Glomerular visceral epithelial cell (primary cell): Measurements from ENCODE around the gene NTNG1.

ENCODE experiments used
- DNase-seq: peaks from one replicate; pipeline ENCODE4 v3.0.0-alpha.2; 2016; ENCODE audit errors: extremely low spot score

The NTNG1 gene

DNA sequence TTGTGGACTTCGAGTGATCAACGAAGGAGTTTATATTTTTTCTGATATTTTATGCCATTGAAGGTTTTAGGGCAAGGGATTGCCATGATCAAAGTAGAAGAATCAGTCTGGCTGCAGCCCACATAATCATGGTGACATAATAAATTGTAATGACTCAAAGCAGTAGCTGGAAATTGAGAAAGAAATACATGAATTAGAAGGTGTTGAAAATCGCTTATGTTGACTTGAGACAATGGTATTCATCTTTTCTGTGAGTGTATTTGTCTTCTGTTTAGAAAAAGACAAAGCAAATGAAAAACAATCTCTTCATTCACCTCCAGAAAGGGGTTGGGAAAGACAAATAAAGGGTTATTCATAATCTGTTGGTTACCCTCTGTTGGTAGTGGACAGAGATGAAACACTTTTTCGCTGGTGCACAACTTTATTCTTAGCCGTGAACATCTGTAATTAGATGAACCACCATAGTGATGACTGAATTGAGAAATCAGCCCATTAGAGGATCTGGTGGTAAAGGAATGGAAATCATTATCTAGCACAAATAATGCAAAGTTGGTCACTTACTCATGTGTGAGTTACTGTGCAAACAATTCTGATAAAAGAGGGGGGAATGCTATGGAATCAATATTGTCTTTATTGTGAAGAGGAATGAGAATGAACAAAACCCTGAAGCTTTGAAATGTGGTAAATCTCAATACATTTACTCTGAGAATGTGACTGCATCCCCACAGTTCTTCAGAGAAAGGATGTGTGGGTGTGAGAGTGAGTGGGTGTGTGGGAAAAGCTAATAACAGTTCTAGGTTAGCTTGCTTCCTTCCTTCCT lies 121.8 kb downstream of the NTNG1 start:
- DNase-seq = peak; percentile 20

DNA sequence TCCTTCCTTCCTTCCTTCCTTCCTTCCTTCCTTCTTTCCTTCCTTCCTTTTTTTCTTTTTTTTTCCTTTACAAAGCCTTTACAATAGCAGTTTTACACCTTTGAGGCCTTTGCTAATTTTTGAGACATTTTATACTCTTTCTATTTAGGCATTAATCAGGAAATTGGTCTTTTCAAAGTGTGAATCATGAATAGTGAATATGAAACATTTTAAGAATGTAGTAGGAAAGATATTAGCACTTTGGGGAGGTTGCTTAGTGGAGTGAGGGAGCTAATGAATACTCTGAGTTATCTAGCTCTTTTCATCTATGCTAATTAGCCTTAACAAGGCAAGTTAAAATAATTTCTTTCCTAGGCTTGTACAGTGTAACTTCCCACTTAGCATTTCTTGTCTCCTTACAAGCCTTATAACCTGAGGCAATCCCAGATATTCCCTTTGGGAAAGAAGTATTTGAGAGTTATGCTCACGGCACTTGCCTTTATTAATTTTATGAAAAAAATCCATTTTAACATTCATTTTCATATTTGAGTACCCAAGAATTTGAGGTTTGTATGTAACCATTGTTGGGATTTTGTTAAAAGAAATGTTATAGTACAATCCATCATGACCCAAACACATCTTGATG lies 122.6 kb downstream of the NTNG1 start:
- no peak for DNase-seq

DNA sequence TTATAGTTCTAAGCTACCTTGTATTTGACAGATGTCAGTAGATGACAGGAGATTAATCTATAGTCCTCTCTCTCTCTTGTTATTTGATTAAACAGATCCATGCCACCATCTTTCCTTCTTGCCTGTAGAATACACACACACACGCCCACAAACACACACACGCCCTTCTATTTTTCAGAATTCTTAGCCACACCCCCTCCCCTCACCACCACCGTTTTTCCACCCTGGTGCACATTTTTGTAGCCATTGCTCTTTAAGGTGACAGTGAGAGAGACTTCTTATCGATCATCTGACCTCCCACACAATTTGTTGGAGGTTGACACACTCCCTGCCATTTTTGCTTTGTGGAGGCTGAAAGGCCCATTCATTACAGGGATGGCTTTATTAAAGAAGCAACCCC lies 123.2 kb downstream of the NTNG1 start:
- DNase-seq = no peak

DNA sequence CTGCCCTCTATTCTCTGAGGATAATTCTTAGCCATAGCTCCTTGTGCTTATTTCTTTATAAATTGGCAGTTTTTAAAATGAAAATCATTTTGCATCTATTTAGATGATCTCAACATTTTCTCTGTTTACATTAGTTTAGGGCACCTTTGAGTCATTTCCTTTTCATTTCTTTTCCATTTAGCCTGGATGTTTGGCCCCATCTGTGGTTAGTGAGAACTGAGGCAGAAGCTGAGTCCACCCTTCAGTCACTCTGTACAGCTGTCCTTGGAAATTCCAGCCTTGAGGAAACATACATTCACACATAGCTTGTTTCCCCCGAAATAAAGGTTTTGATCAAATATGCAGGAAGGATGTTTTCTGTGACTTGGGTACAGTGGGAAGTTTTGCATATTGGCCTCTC lies 123.7 kb downstream of the NTNG1 start:
- DNase-seq = peak; percentile 45

DNA sequence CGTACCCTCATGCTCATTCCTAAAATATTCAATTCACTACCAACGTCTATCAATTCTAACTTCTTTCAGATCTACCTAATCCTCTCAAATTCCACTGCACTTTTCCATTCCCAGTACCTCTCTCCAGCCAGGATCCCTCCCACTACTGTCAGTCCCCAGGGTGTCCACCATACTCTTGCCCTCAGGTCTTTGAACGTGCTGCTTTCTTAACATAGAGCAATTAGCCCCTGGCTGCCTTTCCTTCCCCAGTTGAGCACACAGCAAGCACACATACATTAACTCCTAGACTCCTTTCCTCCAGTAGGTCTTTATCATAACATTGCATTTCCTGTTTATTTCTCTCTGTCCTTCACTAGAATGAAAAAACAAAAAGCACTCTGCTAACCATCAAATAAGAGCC lies 126.7 kb downstream of the NTNG1 start:
- DNase-seq = no peak

DNA sequence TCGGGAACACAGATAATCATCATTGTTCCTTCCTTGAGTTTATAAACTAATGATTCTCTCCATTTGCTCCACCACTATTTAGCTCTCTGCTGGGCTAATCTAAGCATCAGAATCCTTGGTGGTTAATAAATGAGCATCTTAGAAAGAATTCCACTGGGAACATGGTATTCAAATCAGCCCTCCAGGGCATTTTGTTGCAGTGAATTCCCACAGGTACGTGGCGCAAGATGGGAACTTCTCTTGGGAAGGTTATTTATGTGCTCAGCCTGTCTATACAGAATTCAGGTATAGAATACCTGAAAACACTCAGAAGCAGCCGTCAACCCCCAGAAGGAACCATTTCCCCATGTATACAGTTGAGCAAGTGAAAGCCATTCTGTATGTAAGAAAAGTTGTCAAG lies 131.5 kb downstream of the NTNG1 start:
- DNase-seq = no peak

DNA sequence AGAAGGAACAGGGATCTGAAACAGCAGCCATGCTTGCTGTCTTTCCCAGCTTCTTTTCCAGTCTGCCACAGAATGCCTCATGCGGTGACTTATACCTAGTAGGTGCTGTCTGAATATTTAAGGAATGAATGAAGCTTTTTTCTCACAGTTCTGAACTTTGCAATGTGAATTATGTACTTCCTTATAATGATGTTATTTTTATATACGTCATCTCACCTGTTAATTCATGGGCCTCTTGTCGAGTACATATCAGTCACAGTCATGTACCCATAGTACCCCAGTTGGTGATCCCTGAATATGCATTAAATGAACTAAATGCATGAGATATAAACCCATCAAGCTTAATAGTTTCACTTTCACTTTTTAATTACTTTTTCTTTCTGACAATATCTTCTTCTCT lies 132.7 kb downstream of the NTNG1 start:
- no peak for DNase-seq

DNA sequence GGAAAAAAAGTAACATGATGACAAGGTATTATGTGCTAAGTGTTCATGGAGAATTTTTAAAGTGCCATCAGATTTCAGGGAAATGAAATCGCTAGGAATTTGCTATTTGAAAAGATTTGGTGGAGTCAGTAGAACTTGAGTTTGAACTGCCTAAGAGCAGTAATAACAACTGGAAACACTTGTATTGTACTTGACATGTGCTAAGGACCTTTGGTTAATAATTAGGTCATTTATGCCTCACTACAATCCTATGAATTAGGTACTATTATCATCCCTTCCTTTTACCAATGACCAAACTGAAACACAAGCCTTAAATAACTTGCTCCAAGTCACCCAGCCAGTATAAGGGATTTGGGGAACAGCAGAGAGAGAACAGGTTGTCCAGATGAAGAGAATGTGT lies 133.4 kb downstream of the NTNG1 start:
- no peak for DNase-seq

DNA sequence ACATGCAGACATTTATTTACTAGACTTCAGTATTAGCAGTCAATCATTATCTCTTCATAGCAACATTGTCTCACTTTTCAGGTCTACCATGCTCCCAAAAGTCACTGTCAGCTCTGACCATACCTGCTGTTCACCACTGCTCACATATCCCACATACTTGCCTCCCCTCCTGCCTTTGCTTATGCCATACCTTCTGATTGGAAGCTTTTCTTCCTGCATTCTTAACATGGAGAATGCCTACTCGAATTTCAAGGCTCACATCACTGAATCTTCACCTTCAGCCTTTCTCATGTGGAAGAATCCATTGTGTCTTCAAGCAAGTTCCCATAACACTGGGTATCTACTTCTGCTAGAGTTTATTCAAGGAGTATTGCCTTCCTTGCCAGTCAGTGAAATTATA lies 135.4 kb downstream of the NTNG1 start:
- DNase-seq = no peak

DNA sequence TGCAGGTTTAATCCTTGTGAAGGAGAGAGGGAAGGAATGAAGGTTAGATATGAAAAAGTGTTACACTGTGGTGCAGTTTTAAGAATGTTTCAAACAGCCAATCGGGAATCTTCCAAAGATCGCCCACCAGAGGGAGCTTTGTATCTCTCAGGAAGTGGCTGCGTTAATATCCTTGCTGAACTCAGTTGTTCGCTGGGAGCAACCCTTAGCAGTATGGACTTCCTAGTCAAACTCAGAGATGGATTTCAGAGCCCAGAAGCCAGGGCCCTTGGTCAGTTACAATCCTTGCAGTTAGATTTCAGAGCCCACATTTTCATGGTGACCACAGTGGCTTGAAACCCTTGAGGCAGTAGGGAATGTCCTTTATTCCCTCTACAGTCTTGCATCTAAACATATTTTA lies 136.2 kb downstream of the NTNG1 start:
- peak; percentile 50 for DNase-seq

DNA sequence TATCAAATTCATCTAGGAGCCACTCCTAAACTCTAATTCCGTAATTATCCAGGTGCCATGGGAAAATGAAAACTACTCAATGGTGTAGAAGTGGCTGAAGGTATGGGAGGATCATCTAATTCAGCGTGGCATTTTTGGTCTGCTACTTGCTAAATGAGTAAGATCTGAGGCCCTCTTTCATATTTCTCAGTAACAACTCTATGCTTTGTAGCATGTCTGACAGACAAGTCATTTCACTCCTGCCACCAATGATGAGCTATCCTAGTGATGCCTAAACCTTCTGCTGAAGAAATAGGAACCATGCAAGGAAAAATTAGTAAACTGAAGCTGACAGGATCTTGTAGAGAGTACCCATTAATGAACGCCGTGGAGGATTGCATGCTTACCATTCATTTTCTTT lies 145.3 kb downstream of the NTNG1 start:
- DNase-seq = no peak

DNA sequence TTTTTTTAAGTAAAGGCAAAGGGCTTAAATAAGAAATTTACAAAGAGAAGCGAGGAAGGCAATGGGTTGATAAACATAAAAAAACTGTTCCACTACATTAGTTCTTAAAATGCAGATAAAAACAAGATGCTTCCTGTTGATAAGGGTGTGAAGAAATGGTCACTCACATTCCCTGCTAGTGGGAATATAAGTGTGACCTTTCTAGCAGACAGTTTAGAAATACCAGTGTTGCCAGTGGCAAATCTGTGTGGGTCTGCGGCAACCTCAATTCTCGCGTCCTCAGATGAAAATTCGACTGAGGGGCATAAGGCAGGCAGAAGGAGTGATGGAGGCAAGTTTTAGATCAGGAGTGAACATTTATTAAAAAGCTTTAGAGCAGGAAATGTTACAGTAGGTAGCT lies 151.1 kb downstream of the NTNG1 start:
- no peak for DNase-seq

DNA sequence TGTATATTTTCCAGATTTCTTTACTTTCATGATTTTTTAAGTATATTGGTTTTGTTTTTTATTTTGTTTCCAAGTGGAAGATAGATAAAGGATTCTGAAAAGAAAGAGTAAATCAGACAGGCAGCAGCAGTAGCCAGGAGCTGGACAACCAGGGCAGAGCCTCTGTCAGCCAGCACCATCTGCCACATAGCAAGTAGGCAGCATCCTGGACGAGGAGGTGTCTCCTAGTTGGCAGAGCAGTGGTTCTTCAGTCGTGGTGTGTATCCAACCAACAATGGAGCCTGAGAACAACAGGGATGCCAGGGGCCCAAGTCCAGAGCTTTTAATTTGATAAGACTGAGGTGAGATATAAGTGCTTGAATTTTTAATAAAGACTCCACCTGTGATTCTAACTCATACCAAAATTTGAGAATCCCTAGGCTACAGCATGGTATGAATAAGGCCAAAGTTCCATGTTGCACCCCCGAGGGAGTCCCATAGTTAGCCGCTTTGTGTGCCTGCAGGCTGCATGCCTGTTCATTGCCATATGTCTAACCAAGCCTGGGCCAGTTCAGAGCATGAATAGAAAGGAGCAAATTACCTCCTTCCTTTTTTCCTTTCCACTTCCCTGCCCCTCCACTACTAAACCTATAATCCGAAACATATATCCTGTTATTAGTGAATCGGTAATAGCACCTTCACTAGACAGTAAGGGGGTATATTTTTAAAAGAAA lies 153.2 kb downstream of the NTNG1 start:
- DNase-seq = no peak

DNA sequence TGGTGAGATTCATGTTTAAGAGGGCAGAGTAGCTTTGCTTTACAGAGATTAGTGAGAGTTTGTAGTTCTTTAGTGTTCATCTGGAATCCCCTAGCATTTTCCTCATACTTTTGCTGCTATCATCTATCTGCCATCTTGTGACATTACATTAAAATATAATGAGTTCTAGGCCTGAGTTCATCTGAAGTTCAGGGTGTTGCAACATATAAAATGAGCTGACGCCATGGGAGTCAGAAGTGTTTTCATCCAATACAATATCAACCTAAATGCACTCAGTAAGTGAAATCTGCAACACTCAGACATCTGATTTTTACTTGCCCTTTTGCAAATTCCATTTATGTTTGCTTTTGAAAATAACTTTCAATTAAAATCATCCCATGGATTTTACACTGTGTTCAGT lies 153.8 kb downstream of the NTNG1 start:
- DNase-seq = no peak

DNA sequence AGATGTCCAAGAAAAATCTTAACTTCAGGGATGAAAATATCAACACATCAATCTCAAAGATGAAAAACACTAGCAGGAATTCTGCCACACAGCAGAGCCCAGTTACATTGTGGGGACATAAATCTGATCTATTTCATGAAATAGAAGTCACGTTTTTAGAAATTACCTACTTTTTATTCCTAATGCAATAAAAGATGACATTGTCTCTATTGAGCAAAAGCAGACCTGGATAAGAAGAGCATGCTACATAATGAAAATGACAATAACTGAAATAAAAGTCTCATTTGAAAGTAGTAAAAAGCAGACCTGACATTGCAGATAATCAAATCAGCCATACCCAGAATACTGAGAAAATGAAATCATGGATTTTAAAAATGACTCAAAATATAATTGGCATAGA lies 156.8 kb downstream of the NTNG1 start:
- DNase-seq = no peak

DNA sequence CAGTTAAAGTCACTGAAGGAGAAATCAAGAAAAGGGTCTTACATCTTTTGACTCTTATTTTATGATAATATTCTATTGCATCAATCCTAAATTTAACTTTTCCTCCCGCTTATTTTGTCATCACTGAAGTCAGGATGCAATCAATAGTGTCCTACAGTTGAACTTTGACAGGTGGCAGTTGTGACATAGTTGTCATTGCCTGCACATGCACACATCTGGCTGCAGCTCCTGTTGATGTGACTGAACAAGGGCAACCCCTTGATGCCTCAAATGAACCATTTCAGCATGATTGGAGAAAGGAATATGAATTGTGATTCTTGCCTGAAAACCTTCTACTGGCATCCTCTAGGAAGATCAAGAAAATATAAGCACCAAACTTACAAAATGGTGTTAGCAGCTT lies 157.7 kb downstream of the NTNG1 start:
- DNase-seq = no peak

DNA sequence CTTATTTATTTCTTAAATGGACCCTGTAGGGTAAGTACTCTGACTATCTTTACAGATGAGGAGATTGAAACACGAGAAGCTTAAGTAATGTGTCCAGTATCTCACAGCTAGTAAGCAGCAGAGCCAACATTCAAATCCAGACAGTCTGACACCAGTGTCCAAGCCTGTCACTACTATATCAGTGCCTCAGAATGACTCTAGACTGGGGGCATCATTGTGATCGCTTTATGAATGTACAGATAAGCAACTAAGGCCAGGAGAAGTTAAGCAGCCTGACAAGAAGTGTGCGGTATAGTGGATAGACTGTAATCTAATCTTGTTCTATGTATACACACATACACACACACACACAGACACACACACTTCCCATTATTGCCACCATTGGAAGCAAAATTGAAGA lies 158.7 kb downstream of the NTNG1 start:
- DNase-seq = no peak

DNA sequence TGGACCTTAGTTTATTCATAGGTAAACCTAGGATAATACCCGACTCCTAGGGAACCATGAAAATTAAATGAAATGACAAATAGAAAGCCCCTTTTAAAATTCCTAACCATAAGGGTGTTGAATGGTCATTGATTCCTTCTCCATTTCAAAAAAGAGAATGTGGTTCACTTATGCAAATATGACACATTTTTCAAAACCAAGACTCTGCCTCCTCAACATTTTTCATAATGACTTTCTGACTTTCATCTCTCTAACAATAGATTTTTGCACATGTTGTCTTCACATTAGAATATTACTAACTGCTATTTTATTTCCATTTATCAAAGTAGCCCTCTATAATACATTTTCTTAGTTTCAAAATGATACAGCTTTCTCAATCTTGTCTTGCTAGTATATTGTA lies 169.1 kb downstream of the NTNG1 start:
- no peak for DNase-seq

DNA sequence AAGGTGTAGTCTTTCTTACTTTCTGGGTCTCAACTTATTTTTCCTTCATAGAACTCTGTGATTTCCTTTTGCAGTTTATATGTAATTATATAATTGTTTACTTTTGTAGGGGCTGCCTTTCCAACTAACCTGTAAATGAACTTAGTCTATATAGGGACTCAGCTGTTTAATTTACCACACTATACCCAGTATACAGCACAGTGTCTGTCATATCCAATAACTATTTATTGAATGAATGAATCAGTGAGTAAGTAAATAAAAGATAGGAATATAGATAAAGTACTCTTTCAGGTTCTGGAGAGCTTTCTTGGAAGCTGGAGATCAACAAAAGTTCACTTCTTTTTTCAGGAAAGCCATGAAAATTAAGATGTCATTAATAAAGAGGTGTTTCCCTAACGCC lies 174.8 kb downstream of the NTNG1 start:
- no peak for DNase-seq

DNA sequence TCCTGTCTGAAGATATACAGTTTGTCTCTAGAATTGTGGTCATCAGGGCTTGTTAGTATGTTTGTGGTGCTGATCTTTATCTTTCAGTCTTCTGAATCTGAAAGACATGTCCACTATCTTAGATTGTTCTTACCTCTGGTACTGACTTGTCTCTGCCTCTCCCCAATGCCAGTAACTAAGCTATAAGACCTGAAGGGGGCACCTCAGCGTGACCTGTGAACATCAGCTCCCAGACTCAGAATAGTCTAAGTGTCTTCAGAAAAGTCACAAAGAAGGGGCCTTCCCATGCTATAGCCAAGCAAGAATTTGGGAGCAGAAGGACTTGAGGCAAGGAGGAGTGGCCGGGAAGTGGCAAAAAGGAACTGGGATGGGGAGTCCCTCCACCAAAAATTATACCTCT lies 178.1 kb downstream of the NTNG1 start:
- no peak for DNase-seq

DNA sequence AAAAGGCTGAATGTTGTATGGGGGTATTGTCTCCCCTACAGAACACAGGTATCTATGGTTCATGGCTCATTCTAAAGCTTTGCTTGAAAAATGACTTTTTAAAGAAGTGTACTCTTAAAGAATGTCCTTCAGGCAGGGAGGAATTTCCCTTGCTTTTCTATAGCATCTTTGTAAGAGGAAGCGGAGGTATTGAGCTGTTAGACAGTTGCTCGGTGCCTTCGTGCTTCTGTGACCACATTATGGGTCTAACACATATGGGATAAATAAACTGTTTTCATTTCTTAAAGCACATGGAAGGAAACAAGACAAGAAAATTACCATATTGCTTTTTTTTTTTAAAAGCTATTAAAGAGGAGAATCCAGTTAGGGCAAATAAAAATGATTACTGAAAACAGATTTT lies 182.9 kb downstream of the NTNG1 start:
- DNase-seq = no peak

DNA sequence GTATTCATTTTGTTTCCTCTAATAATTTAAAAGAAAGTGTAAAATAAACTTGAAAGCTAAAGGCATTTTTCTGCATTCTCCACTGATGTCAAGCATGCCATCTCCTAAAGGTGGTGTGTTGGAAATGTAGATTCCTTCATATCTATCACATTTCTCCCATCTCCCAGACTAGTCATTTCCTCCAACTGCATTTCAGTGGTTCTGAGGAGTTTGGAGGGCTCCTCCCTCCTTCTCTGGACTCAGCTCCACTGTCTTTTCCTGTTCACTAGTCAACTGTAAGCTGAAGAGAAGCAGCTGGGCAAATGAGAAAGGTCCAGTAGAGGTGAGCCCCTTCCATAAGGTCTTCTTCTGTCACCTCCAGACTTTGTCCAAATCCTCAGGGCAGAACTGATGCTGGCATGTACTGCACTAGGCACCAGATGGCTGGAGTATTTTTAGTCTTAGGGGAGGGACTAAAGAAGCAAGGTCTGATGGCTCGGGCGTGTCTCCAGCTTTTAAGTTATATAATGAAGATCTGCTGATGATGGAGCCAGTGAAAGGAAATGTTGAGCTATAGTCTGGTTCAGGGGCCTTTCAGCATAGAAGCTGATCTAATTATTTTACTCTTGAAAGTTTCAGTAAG lies 186.1 kb downstream of the NTNG1 start:
- DNase-seq = no peak

DNA sequence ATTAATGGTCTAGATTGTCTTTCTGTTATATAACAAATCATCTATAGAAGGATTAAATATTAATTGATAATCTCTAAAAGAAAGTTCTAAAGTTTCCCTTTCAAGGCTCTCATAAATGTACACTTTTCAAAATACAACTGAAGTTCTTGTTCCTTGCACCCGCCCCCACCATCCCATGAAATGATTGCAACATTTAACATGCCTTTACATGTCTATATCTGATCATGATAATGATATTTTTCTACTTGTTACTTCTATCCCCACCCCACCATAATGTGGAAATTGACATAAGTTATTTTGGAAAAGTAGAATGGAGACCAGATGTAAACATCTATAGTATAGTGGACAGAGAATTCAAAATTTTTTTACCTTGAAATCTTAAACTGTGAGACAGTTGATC lies 186.6 kb downstream of the NTNG1 start:
- no peak for DNase-seq
